Fibroblast of lung (primary cell): ENCODE results near the gene RHOH.

Source experiments
- EZH2 ChIP-seq: IDR thresholded peaks from 2 replicates; pipeline ENCODE4 v1.5.1; 2012; ENCODE audit warnings: low read length, control low read depth, mild to moderate bottlenecking; ENCODE audit errors: missing control alignments
- TF ChIP-seq, protein P1 (sequence below), 2 donors: IDR thresholded peaks in 1 of 2; conservative IDR thresholded peaks in 1 of 2; 1 replicate in 1 of 2; 2 replicates in 1 of 2; pipeline ENCODE4 v1.5.1; 2011 to 2012; ENCODE audit warnings: low read length in 2 of 2, control low read depth in 1 of 2, inconsistent platforms in 1 of 2, low read depth in 1 of 2, mild to moderate bottlenecking in 1 of 2

DNA sequence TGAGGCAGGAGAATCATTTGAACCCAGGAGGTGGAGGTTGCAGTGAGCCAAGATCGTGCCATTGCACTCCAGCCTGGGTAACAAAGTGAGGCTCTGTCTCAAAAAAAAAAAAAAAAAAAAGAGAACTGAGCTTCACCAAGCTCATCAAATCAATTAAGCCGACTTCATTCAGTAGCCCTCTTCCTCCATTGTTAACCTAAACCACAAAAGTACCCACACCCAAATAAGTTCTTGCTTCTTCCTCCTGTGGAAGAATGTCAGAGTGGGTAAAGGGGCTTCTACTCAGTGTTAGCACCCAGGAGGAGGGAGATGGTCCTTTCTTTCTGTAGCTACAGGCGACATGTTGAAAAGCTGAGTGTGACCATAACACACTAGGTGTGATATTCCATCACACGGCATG is 79.7 kb downstream of the RHOH start:
- TF ChIP-seq, protein P1, sequence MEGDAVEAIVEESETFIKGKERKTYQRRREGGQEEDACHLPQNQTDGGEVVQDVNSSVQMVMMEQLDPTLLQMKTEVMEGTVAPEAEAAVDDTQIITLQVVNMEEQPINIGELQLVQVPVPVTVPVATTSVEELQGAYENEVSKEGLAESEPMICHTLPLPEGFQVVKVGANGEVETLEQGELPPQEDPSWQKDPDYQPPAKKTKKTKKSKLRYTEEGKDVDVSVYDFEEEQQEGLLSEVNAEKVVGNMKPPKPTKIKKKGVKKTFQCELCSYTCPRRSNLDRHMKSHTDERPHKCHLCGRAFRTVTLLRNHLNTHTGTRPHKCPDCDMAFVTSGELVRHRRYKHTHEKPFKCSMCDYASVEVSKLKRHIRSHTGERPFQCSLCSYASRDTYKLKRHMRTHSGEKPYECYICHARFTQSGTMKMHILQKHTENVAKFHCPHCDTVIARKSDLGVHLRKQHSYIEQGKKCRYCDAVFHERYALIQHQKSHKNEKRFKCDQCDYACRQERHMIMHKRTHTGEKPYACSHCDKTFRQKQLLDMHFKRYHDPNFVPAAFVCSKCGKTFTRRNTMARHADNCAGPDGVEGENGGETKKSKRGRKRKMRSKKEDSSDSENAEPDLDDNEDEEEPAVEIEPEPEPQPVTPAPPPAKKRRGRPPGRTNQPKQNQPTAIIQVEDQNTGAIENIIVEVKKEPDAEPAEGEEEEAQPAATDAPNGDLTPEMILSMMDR (conservative IDR thresholded peaks at IDR 0.05 in 1 of 2, IDR thresholded peaks at IDR 0.05 in 1 of 2; ENCODE audit: low read depth in 1 of 2, low read length in 2 of 2): no peak
- no peak for TF ChIP-seq EZH2
